Fibroblast of lung (primary cell): ENCODE results near the gene MEGF10.

Experiments
- CTCF ChIP-seq, 2 donors: IDR thresholded peaks in 1 of 2; conservative IDR thresholded peaks in 1 of 2; 1 replicate in 1 of 2; 2 replicates in 1 of 2; pipeline ENCODE4 v1.5.1; 2011 to 2012; ENCODE audit warnings: low read length in 2 of 2, control low read depth in 1 of 2, inconsistent platforms in 1 of 2, low read depth in 1 of 2, mild to moderate bottlenecking in 1 of 2
- EZH2 ChIP-seq: IDR thresholded peaks from 2 replicates; pipeline ENCODE4 v1.5.1; 2012; ENCODE audit warnings: low read length, control low read depth, mild to moderate bottlenecking; ENCODE audit errors: missing control alignments

- TF ChIP-seq CTCF (conservative IDR thresholded peaks at IDR 0.05 in 1 of 2, IDR thresholded peaks at IDR 0.05 in 1 of 2; ENCODE audit: low read depth in 1 of 2, low read length in 2 of 2) = no peak
- TF ChIP-seq EZH2 = no peak
These were observed 14.9 kb downstream of the MEGF10 start for GRCh38 chr5:127305493-127305892.
